GM12865 (cell line): Measurements from ENCODE around the gene ERICH6.

Experiments used
- DNase-seq: peaks from one replicate; pipeline ENCODE4 v3.0.0; 2010; ENCODE audit warnings: low read depth
- H3K4me3 ChIP-seq: 2 replicates; pipeline ENCODE4 v1.5.1; 2011; ENCODE audit warnings: mild to moderate bottlenecking, low read depth, low read length, control low read depth
- TF ChIP-seq, protein P1 (sequence below): IDR thresholded peaks from 2 replicates; pipeline ENCODE4 v1.5.1; 2011; ENCODE audit warnings: low read length, control low read depth, low read depth, inconsistent platforms; ENCODE audit not compliant: insufficient read depth; ENCODE audit errors: missing control alignments

Gene ERICH6

DNA sequence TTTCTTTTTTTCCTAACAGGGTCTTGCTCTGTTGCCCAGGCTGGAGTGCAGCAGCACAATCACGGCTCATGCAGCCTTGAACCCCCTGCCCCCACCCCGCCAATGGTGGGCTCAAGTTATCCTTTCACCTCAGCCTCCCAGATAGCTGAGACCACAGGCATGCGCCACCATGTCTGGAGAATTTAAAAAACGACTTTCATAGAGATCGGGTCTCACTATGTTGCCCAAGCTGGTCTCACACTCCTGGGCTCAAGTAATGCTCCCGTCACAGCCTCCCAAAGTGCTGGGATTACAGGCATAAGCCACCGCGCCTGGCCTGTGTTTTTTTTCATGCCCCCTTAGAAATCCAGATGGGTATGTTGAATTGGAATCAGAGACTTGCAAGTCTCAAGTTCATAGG is 40.3 kb downstream of the ERICH6 start:
- no peak overlapping the region for H3K4me3 ChIP-seq
- DNase-seq: no peak
- TF ChIP-seq, protein P1, sequence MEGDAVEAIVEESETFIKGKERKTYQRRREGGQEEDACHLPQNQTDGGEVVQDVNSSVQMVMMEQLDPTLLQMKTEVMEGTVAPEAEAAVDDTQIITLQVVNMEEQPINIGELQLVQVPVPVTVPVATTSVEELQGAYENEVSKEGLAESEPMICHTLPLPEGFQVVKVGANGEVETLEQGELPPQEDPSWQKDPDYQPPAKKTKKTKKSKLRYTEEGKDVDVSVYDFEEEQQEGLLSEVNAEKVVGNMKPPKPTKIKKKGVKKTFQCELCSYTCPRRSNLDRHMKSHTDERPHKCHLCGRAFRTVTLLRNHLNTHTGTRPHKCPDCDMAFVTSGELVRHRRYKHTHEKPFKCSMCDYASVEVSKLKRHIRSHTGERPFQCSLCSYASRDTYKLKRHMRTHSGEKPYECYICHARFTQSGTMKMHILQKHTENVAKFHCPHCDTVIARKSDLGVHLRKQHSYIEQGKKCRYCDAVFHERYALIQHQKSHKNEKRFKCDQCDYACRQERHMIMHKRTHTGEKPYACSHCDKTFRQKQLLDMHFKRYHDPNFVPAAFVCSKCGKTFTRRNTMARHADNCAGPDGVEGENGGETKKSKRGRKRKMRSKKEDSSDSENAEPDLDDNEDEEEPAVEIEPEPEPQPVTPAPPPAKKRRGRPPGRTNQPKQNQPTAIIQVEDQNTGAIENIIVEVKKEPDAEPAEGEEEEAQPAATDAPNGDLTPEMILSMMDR: no peak

- no peak overlapping the region for H3K4me3 ChIP-seq
- no peak for DNase-seq
- TF ChIP-seq, protein P1: no peak
Observed at GRCh38 chr3:150662410-150663200, 41.1 kb downstream of the ERICH6 start.

- DNase-seq: no peak
- TF ChIP-seq, protein P1: no peak
- H3K4me3 ChIP-seq: no peak overlapping the region
Observed at GRCh38 chr3:150656316-150656715, 47.4 kb downstream of the ERICH6 start.

DNA sequence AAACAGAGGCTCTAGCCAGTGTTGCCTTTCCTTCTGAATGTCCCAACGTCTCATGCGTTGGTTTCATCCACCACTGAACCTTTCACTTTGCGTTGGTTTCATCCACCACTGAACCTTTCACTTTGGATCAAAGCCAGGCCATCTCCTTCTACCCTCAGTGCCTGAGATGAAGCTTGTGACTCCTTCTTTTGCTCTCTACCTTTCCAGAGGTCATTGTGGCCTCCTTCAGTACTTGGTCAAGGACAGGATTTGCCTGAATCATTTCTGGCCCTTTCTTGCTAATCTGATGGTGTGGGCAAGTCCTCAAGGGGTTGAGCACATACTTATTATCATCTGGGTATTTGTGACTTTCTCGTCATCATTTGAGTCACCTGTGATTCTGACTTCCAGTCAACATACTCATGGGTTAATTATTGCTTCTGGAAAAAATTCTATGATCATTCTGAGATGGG is 50.6 kb downstream of the ERICH6 start:
- H3K4me3 ChIP-seq: no peak overlapping the region
- DNase-seq: peak; percentile 64
- TF ChIP-seq, protein P1: no peak

DNA sequence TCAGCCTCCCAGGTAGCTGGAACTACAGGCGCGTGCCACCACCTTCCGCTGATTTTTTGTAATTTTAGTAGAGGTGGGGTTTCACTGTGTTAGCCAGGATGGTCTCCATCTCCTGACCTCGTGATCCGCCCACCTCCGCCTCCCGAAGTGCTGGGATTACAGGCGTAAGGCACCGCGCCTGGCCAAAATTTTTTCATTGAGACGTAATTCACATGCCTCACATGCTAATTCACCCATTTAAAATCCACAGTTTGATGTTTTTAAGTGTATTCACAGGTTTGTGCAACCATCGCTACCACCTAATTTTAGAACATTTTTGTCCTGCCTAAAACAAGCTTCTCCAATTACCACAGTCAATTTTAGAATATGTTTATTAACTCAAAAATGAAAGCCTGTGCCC is 63.5 kb downstream of the ERICH6 start:
- DNase-seq: no peak
- TF ChIP-seq, protein P1: no peak
- no peak overlapping the region for H3K4me3 ChIP-seq

DNA sequence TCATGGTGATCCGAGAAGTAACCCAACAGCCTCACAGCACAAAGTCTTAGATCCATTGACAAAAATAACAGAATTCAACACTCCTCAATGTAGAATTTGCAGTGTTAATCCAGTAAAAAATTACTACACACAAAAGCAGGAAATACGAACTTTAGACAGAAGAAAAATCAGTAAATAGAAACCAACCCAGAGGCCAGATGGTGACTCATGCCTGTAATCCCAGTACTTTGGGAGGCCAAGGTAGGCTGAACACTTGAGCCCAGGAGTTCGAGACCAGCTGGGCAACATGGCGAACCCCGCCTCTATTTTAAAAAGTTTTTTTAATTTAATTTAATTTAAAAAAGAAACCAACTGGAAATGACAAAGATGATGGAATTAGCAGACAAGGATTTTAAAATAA is 64.5 kb downstream of the ERICH6 start:
- H3K4me3 ChIP-seq: no peak overlapping the region
- TF ChIP-seq, protein P1: no peak
- no peak for DNase-seq

DNA sequence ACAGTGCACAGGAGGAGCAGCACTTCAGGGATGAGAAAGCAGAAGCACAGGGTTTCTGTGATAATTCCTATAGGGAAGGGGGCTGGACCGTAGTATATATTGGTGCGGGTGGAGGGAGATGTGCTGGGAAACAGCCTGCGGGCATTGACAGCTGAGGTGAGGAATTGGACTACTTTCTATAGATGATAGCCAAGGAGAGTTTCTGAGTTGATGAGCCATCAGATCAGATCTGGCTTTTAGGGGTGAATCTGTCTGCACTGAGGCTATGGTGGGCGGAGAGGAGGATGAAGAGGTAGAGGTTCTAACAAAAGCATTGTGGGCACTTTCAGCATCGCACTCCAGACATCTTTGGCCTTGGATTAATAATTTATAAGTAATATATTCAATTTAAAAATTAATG is 67.5 kb downstream of the ERICH6 start:
- no peak overlapping the region for H3K4me3 ChIP-seq
- TF ChIP-seq, protein P1: no peak
- DNase-seq: no peak
